Hindlimb muscle (tissue), 1 donor: ENCODE results near the gene CDHR1. TPM values are rescaled to one million over a fixed set of nuclear protein-coding genes. Genes with fewer than 3 reads are reported as not detected.

Experiments
- DNase-seq: peaks from one replicate; pipeline ENCODE4 v3.0.0-alpha.2; 2013
- polyA plus RNA-seq: library from polyadenylated mRNA; unstranded; fragments of 120-200 nt; gene quantifications from one replicate; pipeline ENCODE4 v1.2.1, GENCODE V29; 2013; ENCODE audit not compliant: insufficient read length

CDHR1 gene
- polyA plus RNA-seq, 1 donor = 1.0 TPM

GRCh38 chr10:84201244-84201606 is 6.9 kb downstream of the CDHR1 start:
- DNase-seq = no peak

GRCh38 chr10:84201682-84202081 is 7.3 kb downstream of the CDHR1 start:
- DNase-seq = no peak

- no peak for DNase-seq
These were observed 8.0 kb downstream of the CDHR1 start for GRCh38 chr10:84202349-84202748.

- DNase-seq = no peak
These were observed 9.8 kb downstream of the CDHR1 start for GRCh38 chr10:84204122-84204521.

GRCh38 chr10:84204610-84205009 is 10.3 kb downstream of the CDHR1 start:
- DNase-seq = no peak

GRCh38 chr10:84205049-84205852 is 10.9 kb downstream of the CDHR1 start:
- no peak for DNase-seq

GRCh38 chr10:84205853-84206525 is 11.7 kb downstream of the CDHR1 start:
- no peak for DNase-seq

- no peak for DNase-seq
These were observed 13.7 kb downstream of the CDHR1 start for GRCh38 chr10:84208023-84208422.

GRCh38 chr10:84211566-84211965 is 17.2 kb downstream of the CDHR1 start:
- no peak for DNase-seq

- no peak for DNase-seq
These were observed 17.7 kb downstream of the CDHR1 start for GRCh38 chr10:84212014-84212413.

GRCh38 chr10:84213076-84213475 is 18.7 kb downstream of the CDHR1 start:
- DNase-seq = no peak

- DNase-seq = no peak
These were observed 19.8 kb downstream of the CDHR1 start for GRCh38 chr10:84214046-84214572.

GRCh38 chr10:84214612-84215235 is 20.4 kb downstream of the CDHR1 start:
- no peak for DNase-seq

- DNase-seq = no peak
These were observed 22.5 kb downstream of the CDHR1 start for GRCh38 chr10:84216834-84217233.

GRCh38 chr10:84217746-84218145 is 23.4 kb downstream of the CDHR1 start:
- no peak for DNase-seq

- DNase-seq = no peak
These were observed 27.6 kb downstream of the CDHR1 start for GRCh38 chr10:84221916-84222315.

- no peak for DNase-seq
These were observed 30.2 kb downstream of the CDHR1 start for GRCh38 chr10:84224411-84225028.

- DNase-seq = no peak
These were observed 31.3 kb downstream of the CDHR1 start, which contains the start of gene LRIT2 for GRCh38 chr10:84225427-84226173. Gene LRIT2, minus strand, starts transcription at chr10:84225544. Its CDS starts 24 bp downstream, at chr10:84225520.

- no peak for DNase-seq
These were observed 32.3 kb downstream of the CDHR1 start for GRCh38 chr10:84226616-84227015.

- no peak for DNase-seq
These were observed 33.5 kb downstream of the CDHR1 start for GRCh38 chr10:84227810-84228209.

GRCh38 chr10:84230359-84230758 is 36.0 kb downstream of the CDHR1 start:
- DNase-seq = no peak

GRCh38 chr10:84232376-84232775 is 38.0 kb downstream of the CDHR1 start:
- no peak for DNase-seq
